ENCODE measurements around the gene AMOTL2.

- TF ChIP-seq ZNF274 (IDR thresholded peaks at IDR 0.05; ENCODE audit: low read depth, low read length) = no peak
- no peak for TF ChIP-seq SUZ12 (IDR thresholded peaks at IDR 0.05; ENCODE audit: extremely low read depth, insufficient read depth, insufficient read length)
Measured at GRCh38 chr3:134380249-134380648, 6.0 kb upstream of the AMOTL2 start.
